NCI-H460 (cell line): ENCODE results near the gene ZNF319. TPM values are rescaled to one million over a fixed set of nuclear protein-coding genes. Genes with fewer than 3 reads are reported as not detected.
A peak's percentile ranks its signal among the peaks of the same experiment; 100 is the strongest.
"Not testable (repeated sequence)": the region's sequence is repeated elsewhere in the genome, so short reads cannot be mapped to it uniquely, and the experiment has no call there.

Source experiments
- DNase-seq: peaks from one replicate; pipeline ENCODE4 v3.0.0-alpha.2; 2016; ENCODE audit warnings: low read depth; ENCODE audit errors: extremely low read depth
- total RNA-seq: library from RNA; depleted of rRNA; stranded (reverse); fragments of >200 nt; shearing (Covaris generic); gene quantifications from 2 replicates; pipeline ENCODE4 v1.2.3, GENCODE V29; 2014

Gene ZNF319
- total RNA-seq, 1 experiment from 2014 or later = 7.6 TPM

DNA sequence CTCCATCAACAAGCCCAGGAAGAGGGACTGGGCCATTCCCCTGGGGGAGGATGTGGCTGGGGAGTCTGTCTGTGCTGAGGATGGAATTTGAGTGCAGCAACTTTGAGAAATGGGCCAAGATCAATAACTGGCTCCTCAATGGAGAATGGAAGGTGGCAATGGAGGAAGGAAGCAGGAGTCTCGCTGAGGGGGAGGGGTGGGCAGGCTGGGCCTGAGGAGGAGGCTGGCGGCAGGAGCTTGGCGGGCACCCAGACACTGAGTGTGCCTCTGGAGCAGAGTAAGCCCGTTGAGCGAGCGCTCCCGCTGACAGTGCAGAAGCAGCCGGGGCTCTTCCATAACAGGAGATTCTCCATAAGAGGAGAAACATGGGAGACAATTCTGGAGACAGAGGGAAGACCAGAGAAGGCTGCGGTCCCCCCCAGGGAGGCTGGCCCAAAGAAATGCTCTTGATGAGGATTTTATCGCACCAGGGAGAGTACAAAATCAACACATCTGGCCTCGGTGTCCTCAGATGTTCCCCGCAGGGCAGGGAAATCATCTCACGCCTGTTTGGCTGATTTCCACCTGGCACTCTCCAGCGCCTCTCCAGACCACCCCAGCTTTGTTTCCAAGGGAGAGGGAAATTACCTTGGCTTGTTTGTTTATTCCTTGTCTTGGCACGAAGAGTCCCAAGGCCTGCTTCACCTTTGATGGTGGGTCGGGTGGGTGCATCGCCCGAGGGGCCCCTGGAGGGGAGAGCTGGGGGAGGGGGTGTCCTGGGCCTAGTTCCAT lies 22.3 kb upstream of the ZNF319 start:
- no peak for DNase-seq

DNA sequence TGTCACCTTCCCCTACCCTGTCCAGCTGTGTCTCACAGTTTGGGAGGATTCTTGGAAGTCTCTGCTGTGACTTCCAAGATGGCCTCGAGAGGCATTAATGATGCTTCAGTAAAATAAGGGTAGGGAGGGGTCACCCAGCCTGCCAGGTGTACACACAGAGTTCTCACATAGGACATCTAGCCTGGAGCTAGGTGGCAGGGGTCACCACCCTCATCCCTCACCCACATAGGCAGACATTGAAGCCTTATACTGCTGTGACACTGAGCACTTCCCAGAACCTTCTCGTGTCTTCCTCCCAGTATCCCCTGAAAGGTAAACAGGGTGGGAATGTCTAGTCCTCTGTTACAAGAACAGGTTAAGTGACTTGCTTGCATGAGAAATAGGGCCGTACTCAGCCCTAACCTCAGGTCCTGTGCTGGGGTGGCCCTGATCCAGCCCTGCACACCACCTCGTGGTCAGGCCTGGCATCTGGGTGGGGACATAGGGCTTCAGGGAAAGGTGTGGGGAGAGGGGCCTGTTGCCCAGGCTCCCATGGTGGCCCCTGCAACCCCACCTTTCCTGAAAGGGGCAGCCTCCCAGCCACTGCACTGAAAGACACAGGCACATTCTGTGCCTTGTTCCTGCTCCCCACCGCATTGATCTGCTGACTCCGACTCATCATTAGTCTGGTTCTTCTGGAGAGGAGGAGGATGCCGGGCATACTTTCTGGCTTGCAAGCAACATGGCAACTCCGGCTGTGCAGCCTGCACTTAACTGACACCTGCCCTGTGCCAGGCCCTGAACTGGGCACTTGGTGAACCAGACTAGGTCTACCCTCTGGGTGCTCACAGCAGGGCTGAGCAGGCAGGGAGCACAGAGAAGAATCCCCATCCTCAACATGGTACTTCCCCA lies 21.4 kb upstream of the ZNF319 start:
- DNase-seq = no peak

DNA sequence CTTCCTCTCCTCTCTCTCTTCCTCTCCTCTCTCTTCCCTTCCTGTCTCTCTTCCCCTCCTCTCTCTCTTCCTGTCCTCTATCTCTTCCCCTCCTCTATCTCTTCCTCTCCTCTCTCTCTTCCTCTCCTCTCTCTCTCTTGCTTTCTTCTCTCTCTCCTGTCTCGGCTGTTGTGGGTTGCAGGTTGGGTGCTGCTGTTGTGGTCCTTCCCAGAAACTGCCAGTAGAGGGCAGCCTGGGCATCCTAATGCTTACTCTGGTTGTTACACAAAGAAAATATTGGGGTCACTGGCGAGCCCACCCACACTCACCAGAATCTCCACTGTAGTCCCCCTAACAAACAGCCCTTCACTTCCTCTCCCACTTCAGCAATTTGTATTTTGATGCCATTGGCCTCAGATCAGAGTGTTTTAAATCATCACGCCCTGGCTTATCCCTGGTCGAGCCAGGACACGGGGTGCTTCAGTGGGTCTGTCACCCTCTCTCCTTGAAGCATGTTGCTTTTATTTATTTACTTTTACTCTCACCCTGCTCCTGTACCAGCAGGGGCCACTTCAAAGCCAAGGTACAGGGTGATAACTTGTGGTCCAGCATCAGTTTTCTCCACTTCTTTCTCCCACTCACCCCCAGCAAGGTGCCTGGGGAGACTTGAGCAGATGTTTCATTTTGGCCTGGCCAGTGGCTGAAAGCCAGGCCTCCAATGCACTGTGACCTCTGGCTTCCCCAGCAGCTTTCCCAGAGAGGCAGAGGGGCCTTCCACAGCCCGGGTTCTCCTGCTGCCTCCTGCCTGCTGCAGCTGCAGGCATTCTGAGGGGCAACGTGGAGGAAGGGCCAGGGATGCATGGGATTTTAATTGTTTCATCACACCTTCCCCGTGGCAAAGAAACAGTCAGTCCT lies 20.4 kb upstream of the ZNF319 start:
- peak; percentile 53 for DNase-seq

DNA sequence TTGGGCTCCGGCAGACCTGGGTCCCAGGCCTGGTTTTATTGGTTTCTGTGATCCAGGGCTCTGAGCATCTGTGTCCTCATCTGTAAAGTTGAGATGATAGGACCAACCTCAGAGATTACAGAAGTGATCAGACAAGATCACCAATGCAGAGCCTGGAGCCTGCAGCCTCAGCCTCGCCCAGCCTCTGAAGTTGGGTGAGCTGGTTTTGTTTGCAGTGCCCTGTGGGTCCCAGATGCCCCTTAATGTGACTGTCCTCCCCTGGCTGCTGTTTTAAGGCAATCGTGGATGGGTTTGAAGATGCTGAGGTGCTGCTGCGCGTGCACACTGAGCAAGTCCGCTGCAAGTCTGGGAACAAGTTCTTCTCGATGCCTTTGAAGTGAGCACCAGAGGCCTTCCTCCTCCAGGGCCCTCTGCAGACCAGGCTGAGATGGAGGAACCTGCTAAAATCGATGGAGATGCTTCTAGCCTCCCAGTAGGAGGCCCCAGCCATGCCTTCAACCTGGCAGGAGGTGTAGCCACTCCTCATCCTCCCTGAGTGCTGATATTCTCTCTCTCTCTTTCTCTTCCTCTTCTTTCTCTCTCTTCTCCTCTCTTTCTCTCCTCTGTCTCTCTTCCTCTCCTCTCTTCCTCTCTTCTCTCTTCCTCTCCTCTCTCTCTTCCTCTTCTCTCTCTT lies 19.5 kb upstream of the ZNF319 start:
- DNase-seq = no peak

DNA sequence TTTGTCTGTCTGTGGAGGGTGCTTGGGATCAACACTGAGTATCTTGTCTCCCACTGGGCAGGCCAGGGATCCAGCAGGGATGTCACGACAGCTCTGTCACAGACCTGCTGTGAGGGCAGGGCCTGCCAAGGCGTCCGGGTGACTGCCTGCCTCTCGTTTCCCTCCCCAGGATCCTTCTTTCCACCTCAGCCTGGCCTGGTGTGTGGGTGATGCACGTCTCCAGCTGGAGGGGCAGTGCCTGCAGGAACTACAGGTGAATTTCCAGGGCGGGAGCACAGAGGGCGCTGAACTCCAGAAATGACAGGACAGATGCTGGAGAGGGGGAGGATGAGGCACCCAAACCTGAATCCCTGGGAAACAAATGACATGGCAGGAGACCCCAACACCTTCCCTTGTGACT lies 18.3 kb upstream of the ZNF319 start:
- DNase-seq = no peak

DNA sequence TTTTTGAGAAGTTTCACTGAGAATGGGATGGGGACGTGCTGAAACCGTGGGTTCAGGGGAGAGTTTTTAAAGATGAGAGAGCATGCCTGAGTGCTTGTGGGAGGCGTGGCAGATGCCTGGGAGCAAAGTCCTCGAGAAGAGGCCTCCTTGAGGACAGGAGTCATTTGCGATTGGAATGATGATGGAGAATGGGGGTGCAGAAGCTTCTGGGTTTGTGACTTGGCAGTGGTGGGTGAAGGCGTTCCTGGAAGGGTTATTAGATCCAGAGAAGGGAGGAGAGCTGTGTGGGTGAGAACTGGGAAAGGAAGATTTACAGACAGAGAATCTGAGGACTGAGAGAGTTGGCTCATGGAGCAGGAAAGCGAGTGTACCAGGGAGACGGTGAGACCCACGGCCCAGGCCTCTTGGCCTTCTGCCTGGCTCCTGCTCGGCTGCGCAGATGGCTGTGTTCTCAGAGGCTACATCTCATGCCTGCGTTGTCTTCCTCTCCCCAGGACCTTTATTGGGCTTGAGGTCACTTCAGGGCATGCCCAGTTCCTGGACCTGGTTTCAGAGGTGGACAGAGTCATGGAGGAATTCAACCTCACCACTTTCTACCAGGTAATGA lies 16.5 kb upstream of the ZNF319 start:
- DNase-seq = no peak

DNA sequence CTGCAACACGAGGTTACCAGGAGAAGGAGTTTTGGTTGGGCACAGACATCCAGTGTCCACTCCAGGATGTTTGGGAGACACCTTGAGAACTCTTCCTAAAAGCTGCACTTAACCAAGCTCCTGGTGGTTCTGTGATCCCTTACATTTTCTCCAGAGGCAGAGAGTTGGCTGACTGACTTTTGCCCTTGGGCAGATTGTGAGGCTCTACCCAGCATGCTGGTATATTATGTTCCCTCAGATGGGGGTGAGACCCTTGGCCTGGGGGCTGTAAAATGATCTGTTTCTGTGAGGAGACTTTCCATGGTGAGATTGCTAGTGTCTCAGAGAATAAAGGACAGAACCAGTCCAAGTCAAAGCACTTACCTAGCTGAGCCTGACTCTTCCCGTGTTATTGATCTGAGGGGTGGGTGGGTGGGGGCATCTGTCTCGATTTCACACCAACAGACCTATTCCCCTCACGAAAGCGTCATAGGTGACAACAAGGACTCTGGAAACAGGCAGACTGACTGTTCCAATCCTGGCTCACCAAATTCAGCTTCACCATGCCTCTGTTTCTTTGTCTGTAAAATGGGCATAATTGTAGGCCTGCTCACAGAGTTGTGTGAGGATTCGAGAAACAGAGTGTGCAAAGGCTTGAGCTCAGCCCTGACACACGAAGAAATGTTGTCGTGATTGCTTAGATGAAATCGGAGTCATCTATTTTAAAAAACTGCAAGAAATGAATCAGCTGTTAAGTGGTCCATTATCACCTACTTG lies 12.9 kb upstream of the ZNF319 start:
- no peak for DNase-seq

DNA sequence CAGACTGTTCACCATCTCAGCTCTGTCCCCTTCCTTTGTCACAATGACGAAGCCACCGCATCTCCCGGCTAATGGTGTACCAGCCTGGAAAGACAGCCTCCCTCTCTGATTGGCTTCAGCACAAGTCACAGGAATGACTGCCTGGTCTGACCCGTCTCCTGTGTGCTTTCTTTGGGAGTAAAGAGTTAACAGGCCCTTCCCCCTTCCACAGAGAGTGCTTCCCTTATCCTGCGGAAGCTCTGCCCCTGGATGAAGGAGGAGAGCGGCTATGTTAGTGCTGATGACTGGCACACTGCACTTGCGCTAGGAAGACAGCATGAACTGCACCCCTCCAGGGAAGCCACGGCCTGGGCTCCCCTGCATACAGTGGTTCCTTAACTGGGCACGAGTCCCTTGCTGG lies 12.0 kb upstream of the ZNF319 start:
- DNase-seq = no peak

DNA sequence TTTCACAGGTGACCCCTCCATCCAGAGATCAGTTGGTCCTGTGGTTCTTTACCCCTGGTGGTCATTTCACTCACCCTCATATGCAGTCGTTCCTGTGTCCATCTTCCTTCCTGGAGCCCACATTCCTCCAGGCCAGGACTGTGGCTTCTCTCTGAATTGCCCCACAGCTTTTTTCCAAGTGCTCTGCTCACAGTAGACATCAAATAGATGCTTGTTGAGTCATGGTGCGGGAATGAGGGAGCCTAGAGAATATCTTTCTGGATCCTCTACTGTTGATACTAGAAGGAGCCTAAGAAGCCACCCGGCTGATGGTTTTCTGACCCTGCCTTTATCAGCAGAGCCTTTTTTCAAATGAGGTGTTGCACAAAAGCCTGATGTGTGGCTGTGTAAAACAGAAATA lies 11.2 kb upstream of the ZNF319 start:
- no peak for DNase-seq

DNA sequence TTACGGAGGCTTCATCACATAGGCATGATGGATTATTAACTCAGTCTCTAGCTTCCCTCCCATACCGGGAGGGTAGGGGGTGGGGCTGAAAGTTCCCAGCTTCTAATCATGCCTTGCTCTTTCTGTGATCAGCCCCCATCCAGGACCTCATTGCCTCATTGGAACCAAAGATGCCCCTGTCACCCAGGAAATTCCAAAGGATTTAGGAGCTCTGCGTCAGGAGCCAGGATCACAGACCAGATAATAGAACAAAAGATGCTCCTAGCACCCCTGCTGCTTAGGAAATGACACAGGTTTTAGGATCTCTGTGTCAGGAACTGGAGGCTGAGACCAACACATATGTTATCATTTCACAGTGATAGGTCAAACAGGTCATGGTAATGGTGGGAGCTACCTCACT lies 10.4 kb upstream of the ZNF319 start:
- DNase-seq = no peak

DNA sequence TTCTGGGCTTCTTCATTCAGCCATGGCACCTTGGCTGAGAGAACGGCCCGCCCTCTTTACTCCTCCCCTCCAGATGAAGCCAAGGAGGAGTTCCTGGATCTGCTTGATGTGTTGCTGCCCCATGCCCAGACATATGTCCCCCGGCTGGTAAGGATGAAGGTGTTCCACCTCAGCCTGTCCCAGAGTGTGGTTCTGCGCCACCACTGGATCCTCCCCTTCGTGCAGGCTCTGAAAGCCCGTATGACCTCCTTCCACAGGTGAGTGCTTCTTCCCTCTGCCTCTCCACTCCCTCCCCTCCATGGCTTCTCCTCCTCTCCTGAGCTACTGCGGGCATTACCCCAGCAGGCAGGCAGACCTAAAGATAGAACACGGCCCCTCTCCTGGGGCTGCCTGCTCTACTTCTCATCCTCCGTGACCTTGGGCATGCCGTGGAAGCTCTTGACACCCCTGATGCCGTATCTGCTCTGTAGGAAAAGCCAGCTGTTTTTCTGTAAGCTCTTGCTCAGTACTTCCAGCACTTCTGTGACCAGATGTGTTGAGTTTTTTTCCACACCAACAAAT lies 9.5 kb upstream of the ZNF319 start:
- DNase-seq = no peak

DNA sequence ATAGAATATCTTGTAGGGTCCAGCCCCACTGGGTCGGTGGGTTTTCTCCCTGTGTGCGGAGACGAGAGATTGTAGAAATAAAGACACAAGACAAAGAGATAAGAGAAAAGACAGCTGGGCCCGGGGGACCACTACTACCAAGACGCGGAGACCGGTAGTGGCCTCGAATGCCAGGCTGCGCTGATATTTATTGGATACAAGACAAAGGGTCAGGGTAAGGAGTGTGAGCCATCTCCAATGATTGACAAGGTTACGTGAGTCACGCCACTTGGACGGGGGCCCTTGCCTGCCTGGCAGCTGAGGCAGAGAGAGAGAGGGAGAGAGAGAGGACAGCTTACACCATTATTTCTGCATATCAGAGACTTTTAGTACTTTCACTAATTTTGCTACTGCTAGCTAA lies 4.3 kb upstream of the ZNF319 start:
- not testable (repeated sequence) for DNase-seq

DNA sequence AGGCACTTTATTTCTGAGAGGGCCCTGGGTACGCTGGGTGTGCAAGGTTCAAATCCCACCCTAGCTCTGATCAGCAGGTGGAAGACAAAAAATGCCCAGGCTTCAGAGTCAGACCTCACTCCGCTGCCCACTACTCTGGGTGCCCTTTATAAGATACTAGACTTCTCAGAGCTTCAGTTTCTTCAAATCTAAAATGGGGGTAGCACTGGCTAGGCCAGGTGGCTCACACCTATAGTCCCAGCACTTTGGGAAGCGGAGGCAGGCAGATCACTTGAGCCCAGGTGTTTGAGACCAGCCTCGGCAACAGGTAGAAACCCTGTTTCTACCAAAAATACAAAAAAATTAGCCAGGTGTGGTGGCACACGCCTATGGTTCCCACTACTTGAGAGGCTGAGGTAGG lies 2.5 kb upstream of the ZNF319 start:
- no peak for DNase-seq

DNA sequence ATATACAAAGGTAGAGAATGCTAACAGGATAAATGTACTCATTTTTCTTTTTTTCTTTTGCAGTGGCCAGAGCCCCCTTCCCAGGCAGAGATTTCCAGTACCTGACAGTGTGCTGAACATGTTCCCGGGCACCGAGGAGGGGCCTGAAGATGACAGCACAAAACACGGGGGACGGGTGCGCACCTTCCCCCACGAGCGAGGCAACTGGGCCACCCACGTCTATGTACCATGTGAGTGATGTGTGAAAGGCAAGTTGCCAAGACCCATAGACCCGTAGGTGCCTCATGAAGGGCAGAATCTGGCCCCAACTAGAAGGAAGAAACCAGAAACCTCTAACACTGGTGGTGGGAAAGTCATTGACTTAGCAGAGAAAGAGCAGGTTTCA lies 1.9 kb upstream of the ZNF319 start:
- DNase-seq = no peak

DNA sequence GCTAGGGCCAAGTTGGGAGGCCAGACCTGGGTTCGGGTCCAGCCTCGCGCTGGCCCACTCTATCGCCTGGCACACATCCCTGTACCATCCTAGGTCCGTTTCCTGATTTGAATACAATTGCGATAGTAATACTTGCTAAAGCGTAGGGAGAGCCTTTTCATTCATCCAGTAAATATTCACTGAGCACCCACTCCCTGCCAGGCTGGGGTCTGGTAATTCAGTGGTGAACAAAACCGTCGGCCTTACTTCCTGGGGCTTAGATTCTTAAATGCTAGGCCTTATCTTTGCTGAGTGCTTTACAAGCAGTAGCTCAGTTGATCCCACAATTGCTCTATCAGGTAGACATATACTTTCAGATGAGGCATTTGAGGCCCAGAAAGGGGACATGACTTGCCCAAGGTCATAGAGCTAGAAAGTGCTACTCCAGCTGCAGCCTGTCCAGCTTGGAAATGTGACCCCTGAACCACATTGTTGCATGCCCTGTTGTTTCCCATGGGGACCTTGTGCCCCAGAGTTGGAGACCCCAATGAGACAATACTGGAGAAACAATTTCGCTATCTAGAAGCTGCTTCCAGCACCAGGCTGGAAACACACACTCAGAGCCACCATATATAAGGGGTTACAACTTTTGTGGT lies 1.4 kb upstream of the ZNF319 start:
- no peak for DNase-seq

DNA sequence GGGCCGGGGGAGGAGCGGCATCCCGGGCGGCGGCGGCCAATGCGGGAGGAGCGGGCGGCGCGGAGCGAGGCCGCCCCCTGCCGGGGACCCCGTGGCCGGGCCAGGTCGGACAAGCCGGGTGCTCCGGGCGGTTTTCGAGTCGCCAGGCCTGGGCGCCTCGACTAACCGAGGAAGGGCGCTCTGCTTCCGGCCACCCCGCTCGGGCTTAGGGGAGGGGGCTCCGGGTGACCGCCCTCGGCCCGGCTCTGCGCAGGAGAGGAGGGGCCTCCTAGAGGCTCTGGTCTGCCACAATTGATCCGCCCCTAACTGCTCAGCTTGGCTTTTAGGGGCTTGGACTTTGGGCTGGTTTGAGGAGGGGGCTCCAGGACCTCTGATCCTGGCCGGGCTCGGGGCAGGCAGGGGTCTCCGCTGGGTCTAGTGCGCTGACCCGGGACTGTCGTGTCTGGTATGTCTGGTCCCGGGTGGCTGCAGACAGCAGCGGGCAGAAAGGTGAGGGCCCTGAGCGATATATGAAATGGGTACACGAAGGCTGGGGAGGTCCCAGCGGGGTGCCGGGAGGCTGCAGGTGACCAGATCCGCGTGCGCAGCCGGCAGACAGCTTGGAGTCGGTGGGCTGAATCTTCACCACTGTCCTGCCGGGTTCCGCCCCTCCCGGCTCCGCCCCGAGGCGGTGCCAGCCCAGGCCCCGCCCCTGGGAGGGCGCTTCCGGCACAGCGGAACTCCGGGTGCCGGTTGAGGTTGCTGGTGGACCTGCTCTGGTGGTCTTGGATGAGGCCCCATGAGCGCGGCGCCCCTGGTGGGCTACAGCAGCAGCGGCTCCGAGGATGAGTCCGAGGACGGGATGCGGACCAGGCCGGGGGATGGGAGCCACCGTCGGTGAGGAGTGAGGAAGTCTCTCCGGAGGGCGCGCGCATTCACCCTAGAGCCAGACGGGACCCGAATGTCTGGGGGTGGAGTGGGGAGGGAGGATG lies 519 bp upstream of the ZNF319 start, which contains the start of gene USB1:
USB1 (plus strand) TSS at position 702 of the 971 bp plus-strand sequence; CDS start at position 779, 77 bp downstream.
- DNase-seq = peak; percentile 82

DNA sequence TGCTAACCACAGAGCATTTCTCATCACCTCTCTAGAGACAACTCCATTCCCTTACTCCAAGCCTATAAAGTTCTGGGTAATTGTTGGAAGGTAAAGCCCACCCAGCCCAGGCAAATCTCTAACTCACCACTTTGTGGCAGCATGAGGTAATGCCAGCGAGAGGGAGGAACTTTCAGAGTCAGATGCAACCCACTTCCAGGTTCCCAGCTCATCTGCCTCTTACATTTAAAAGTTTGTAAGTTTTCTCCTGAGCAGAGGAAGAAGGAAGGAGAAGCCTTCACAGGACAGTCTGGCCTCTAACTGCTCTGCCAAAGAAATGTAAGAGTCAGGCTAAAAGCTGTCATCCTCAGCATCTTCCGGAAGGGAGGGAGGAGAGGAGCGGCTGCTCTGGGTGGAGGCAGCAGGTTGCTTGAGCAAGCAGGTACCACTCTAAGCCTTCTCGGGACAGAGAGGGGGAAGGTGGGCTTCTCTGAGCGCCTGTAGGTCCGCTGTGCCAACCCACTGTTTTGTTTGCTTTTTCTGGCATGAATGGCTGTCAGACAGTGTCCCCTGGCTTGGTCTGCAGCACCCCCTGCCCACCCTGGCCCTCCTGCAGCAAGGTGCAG lies 1.0 kb downstream of the ZNF319 start:
- DNase-seq = no peak
